ENCODE data around the gene CUL4B. TPM values are rescaled to one million over a fixed set of nuclear protein-coding genes. Genes with fewer than 3 reads are reported as not detected.
"Not testable (repeated sequence)": the region's sequence is repeated elsewhere in the genome, so short reads cannot be mapped to it uniquely, and the experiment has no call there.

The CUL4B gene
- total and polyA plus RNA-seq, 2 experiments from 2014 or later = 12.7 to 42.9 TPM

DNA sequence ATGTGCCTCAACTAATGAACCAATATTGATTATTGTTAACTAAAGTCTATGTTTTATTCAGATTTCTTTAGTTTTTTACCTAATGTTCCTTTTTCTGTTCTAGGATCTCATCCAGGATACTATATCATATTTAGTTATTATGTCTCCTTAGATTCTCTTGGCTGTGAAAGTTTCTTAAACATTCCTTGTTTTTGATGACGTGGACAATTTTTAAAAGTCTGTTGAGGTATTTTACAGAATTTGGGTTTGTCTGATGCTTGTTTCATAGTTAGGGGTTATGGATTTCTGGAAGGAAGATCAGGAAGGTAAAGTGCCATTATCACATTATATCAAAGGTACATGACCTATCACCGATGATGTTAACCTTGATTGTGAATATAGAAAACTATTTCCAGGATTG, 24.9 kb upstream of the CUL4B start (continued):
- no peak for TF ChIP-seq STAT1 (IDR thresholded peaks at IDR 0.05; ENCODE audit: unreplicated experiment)
- no peak for TF ChIP-seq REST (IDR thresholded peaks at IDR 0.05; ENCODE audit: unreplicated experiment)
- TF ChIP-seq EZH2phosphoT487 (IDR thresholded peaks at IDR 0.05; ENCODE audit: unreplicated experiment) = no peak
- no peak for TF ChIP-seq NANOG (IDR thresholded peaks at IDR 0.05; ENCODE audit: borderline replicate concordance)

- no peaks in the 10 kb centered on the region for H3K79me2 ChIP-seq (replicated peaks; ENCODE audit: insufficient read depth)
- no peak overlapping the region for H3K27ac ChIP-seq (ENCODE audit: low read depth)
- no peak overlapping the region for H3K4me3 ChIP-seq
- no peaks in the 10 kb centered on the region; the same call in 2 of the 3 replicates for H3K4me1 Mint-ChIP-seq
- ATAC-seq (peak; percentile 44), DNase-seq (ENCODE audit: low spot score) (peak; percentile 42)
- no peaks in the 10 kb centered on the region for H4K20me1 ChIP-seq (replicated peaks; ENCODE audit: insufficient read depth)
- TF ChIP-seq CREB1 (CRISPR knock-in tag; IDR thresholded peaks at IDR 0.05; ENCODE audit: low read depth) (peak; percentile 43; the same call in 1 of the 2 replicates), EZH2phosphoT487 (IDR thresholded peaks at IDR 0.05; ENCODE audit: unreplicated experiment) (no peak), ZNF462 (CRISPR knock-in tag; IDR thresholded peaks at IDR 0.05) (no peak), NANOG (IDR thresholded peaks at IDR 0.05; ENCODE audit: borderline replicate concordance) (no peak)
- no peaks in the 10 kb centered on the region for H3K27me3 ChIP-seq (ENCODE audit: insufficient read depth)
- H3K4me2 ChIP-seq = no peak overlapping the region
- H3F3A ChIP-seq (replicated peaks; ENCODE audit: low read depth) = no peaks in the 10 kb centered on the region
- H3K27ac Mint-ChIP-seq = no peak overlapping the region
- peaks cover 7% of the 10 kb centered on the region for H3K27me3 Mint-ChIP-seq (ENCODE audit: insufficient read depth, low read depth, poor library complexity)
- H3K36me3 ChIP-seq (ENCODE audit: insufficient read depth) = no peaks in the 10 kb centered on the region
- H3K4me3 Mint-ChIP-seq = no peak overlapping the region
- no peaks in the 10 kb centered on the region for H3K9me2 ChIP-seq (ENCODE audit: insufficient read depth)
- no peaks in the 10 kb centered on the region; the same call in 2 of the 3 replicates for H3K9me3 Mint-ChIP-seq
- H3K4me1 ChIP-seq (ENCODE audit: insufficient read depth) = no peaks in the 10 kb centered on the region
- no peaks in the 10 kb centered on the region for H3K36me3 Mint-ChIP-seq (ENCODE audit: low read depth)
- no peak overlapping the region; the same call in 1 of the 2 replicates for H2AFZ ChIP-seq
Observed at GRCh38 chrX:120575379-120576114, 14.8 kb upstream of the CUL4B start.

GRCh38 chrX:120573806-120574205, 13.0 kb upstream of the CUL4B start:
- H3K27ac Mint-ChIP-seq; H3K36me3 Mint-ChIP-seq (ENCODE audit: low read depth); H3K9me3 Mint-ChIP-seq; ATAC-seq; H3K79me2 ChIP-seq (replicated peaks; ENCODE audit: insufficient read depth); H3K4me3 ChIP-seq; H3K27me3 Mint-ChIP-seq (ENCODE audit: insufficient read depth, low read depth, poor library complexity); H3K36me3 ChIP-seq (ENCODE audit: insufficient read depth); H3K4me1 ChIP-seq (ENCODE audit: insufficient read depth); H3K9me2 ChIP-seq (ENCODE audit: insufficient read depth); H2AFZ ChIP-seq; H3K4me1 Mint-ChIP-seq; H3K27ac ChIP-seq (ENCODE audit: low read depth); H4K20me1 ChIP-seq (replicated peaks; ENCODE audit: insufficient read depth); H3K27me3 ChIP-seq (ENCODE audit: insufficient read depth); DNase-seq (ENCODE audit: low spot score); H3K4me2 ChIP-seq; H3F3A ChIP-seq (replicated peaks; ENCODE audit: low read depth); H3K4me3 Mint-ChIP-seq: not testable (repeated sequence)

Measured in GM23338 (cell line).